AG04449 (cell line): Measurements from ENCODE around the gene HMCN2.
"Not testable (repeated sequence)": the region's sequence is repeated elsewhere in the genome, so short reads cannot be mapped to it uniquely, and the experiment has no call there.

Experiments used
- CTCF ChIA-PET: fragments of 350-600 bp; formaldehyde crosslinking; extraction: SDS; loops from one replicate; lab custom pipeline; 2021; ENCODE audit warnings: antibody characterized with exemption; lab: Yijun Ruan, JAX
- POLR2A ChIA-PET: fragments of 400-600, 350-600 bp; formaldehyde crosslinking; extraction: SDS; loops from one replicate; lab custom pipeline; 2020; ENCODE audit warnings: antibody characterized with exemption, inconsistent platforms; lab: Yijun Ruan, JAX
- DNase-seq: peaks from one replicate; pipeline ENCODE4 v3.0.0-alpha.2; 2010; ENCODE audit warnings: low read depth, low spot score
- H3K4me3 ChIP-seq: 2 replicates; pipeline ENCODE4 v1.5.1; 2011; ENCODE audit warnings: low read depth, mild to moderate bottlenecking, control low read depth, low read length
- CTCF ChIP-seq: IDR thresholded peaks from one replicate; pipeline ENCODE4 v1.5.1; 2011; ENCODE audit warnings: mild to moderate bottlenecking, moderate library complexity, low read length, control low read depth, inconsistent platforms; ENCODE audit not compliant: insufficient read depth; ENCODE audit errors: missing control alignments

Gene HMCN2

DNA sequence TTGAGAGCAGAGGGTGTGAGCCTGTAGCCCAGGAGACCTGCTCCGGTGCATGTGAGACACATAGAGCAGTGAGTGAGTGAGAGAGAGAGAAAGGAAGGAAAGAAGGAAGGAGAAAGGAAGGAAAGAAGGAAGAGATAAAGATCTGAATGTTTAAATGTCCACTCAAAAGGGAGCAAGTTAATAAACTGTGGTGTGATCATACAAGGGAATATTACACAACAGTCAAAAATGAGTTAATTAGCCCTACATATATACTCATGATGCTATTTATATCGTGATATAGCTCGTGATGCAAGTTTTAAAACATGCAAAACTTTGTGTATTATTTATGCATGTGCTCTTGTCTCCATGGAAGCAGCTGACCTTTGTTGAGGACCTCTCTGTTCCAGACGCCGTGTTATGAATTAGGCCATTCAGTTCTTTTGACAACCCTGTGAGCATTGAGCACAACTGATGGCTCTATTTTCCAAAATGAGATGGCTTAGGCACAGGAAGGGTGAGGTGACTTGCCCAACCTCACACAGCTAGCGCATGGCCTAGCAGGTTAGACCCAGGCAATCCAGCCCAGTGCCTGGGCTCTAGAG lies 70.6 kb downstream of the HMCN2 start:
- no peak for TF ChIP-seq CTCF
- POLR2A ChIA-PET = no interaction called here
- DNase-seq = no peak
- CTCF ChIA-PET = interaction anchor here (0.7 to 1.2 kb wide), 2 partner anchors 90 to 94 kb away, joined by 3 to 4 read pairs; no protein-coding TSS in a partner anchor
- H3K4me3 ChIP-seq = no peak overlapping the region

- no peak overlapping the region for H3K4me3 ChIP-seq
- ChIA-PET CTCF (interaction anchor here (0.8 to 1.2 kb wide), 2 partner anchors 94 to 229 kb away, joined by 4 to 5 read pairs; no protein-coding TSS in a partner anchor), POLR2A (no interaction called here)
- no peak for TF ChIP-seq CTCF
- DNase-seq = no peak
Measured at GRCh38 chr9:130336885-130337284, 71.3 kb downstream of the HMCN2 start.

GRCh38 chr9:130337318-130337717 lies 71.8 kb downstream of the HMCN2 start:
- POLR2A ChIA-PET = no interaction called here
- DNase-seq = no peak
- CTCF ChIA-PET = interaction anchor here (0.8 to 1.2 kb wide), 2 partner anchors 95 to 229 kb away, joined by 4 to 5 read pairs; no protein-coding TSS in a partner anchor
- no peak overlapping the region for H3K4me3 ChIP-seq
- TF ChIP-seq CTCF = no peak

GRCh38 chr9:130337784-130338380 lies 72.3 kb downstream of the HMCN2 start:
- ChIA-PET POLR2A (no interaction called here), CTCF (no interaction called here)
- no peak overlapping the region for H3K4me3 ChIP-seq
- no peak for TF ChIP-seq CTCF
- DNase-seq = no peak

- POLR2A ChIA-PET = interaction anchor here (0.5 kb wide), 1 partner anchor 43 kb away, joined by 3 read pairs; no protein-coding TSS in a partner anchor
- not testable (repeated sequence) for DNase-seq
- CTCF ChIA-PET = interaction anchor here (5.8 kb wide), 1 partner anchor 232 kb away, joined by 62 read pairs; no protein-coding TSS in a partner anchor
Measured at GRCh38 chr9:130338891-130339290, 73.3 kb downstream of the HMCN2 start.

DNA sequence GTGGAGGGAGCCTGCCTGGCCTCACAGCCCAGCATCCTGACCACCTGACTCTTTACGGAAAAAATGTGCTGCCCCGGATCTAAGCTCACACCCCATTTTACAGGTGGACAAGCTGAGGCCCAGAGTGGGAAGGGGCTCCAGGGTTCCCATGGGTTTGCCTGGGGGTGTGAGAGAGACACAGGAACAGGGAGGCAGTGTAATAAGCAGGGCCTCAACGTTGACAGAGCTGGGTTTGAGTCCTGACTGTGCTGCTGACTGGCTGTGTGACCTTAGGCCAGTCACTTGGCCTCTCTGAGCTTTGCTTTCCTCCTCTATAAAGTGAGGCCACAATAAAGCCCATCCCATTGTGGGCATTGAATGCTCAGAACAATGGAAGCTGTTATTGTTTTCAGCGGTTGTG lies 73.7 kb downstream of the HMCN2 start:
- no peak overlapping the region for H3K4me3 ChIP-seq
- no peak for DNase-seq
- ChIA-PET CTCF (interaction anchor here (1.1 to 5.8 kb wide), 3 partner anchors 17 to 232 kb away, joined by 3 to 62 read pairs (median 34); no protein-coding TSS in a partner anchor), POLR2A (interaction anchor here (0.5 kb wide), 1 partner anchor 42 kb away, joined by 3 read pairs; no protein-coding TSS in a partner anchor)
- no peak for TF ChIP-seq CTCF

More at GRCh38 chr9:130338891-130339290, 73.3 kb downstream of the HMCN2 start:
- H3K4me3 ChIP-seq = not testable (repeated sequence)
